NCI-H345 (cell line): ENCODE data around the gene CERS1.

Experiments
- DNase-seq: peaks from one replicate; lab custom pipeline; 2025; lab: John Stamatoyannopoulos, UW

CERS1 gene

GRCh38 chr19:18898607-18899408 is 2.9 kb upstream of the CERS1 start:
- DNase-seq, result no peak

GRCh38 chr19:18898081-18898606 is 2.2 kb upstream of the CERS1 start:
- DNase-seq, result no peak

GRCh38 chr19:18897094-18898029 is 1.4 kb upstream of the CERS1 start:
- DNase-seq, result no peak

- no peak for DNase-seq
Measured at GRCh38 chr19:18896421-18896841, 473 bp upstream of the CERS1 start.

GRCh38 chr19:18895038-18895823 is 727 bp downstream of the CERS1 start:
- no peak for DNase-seq

GRCh38 chr19:18894254-18895037 is 1.5 kb downstream of the CERS1 start:
- DNase-seq, result peak; percentile 35

- DNase-seq, result no peak
Measured at GRCh38 chr19:18893587-18894253, 2.2 kb downstream of the CERS1 start.

- no peak for DNase-seq
Measured at GRCh38 chr19:18889949-18890745, 5.8 kb downstream of the CERS1 start.

- DNase-seq, result no peak
Measured at GRCh38 chr19:18886972-18887371, 9.0 kb downstream of the CERS1 start.

GRCh38 chr19:18883526-18884304 is 12.2 kb downstream of the CERS1 start:
- DNase-seq, result no peak

GRCh38 chr19:18881491-18881890 is 14.5 kb downstream of the CERS1 start:
- DNase-seq, result no peak

- no peak for DNase-seq
Measured at GRCh38 chr19:18879579-18880373, 16.2 kb downstream of the CERS1 start.

- no peak for DNase-seq
Measured at GRCh38 chr19:18878858-18879578, 16.9 kb downstream of the CERS1 start.

GRCh38 chr19:18878058-18878797 is 17.7 kb downstream of the CERS1 start:
- no peak for DNase-seq

GRCh38 chr19:18876865-18877264 is 19.1 kb downstream of the CERS1 start:
- no peak for DNase-seq

- DNase-seq, result no peak
Measured at GRCh38 chr19:18875726-18876125, 20.2 kb downstream of the CERS1 start.

- no peak for DNase-seq
Measured at GRCh38 chr19:18871543-18871942, 24.4 kb downstream of the CERS1 start.
